ENCODE measurements around the gene ANKRD53. TPM values are rescaled to one million over a fixed set of nuclear protein-coding genes. Genes with fewer than 3 reads are reported as not detected.

The ANKRD53 gene
- total and polyA plus RNA-seq, 3 experiments from 2014 or later = 0.16 to 0.35 TPM; not detected in 1

DNA sequence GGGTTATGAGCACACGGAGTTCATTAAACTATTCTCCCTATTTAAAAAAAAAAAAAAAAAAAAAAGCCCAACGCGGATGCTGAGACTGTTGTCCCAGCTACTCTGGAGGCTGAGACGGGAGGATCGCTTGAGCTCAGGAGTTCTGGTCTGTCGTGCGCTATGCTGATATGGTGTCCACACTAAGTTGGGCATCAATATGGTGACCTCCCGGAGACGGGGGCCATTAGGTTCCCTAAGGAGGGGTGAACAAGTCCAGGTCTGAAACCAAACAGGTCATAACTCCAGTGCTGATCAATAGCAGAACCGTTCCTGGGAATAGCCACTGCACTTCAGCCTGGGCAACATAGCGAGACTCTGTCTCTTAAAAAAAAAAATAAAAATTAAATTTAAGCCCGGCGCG, 12.9 kb upstream of the ANKRD53 start:
- peaks cover 6% of the 10 kb centered on the region for H3K4me1 ChIP-seq (ENCODE audit: insufficient read depth, low read length)
- Mint-ChIP-seq H3K4me1 (peaks cover 5 to 8% (median 8%) of the 10 kb centered on the region in 3 donors), H3K9me3 (no peaks in the 10 kb centered on the region), H3K36me3 (no peaks in the 10 kb centered on the region), H3K4me3 (peak overlapping the region; percentile 69 to 90 (median 85)), H3K27me3 (peaks cover 16 to 25% of the 10 kb centered on the region in 2 donors), H3K27ac (no peak overlapping the region)
- no peaks in the 10 kb centered on the region for H3K9me3 ChIP-seq (ENCODE audit: low read length)
- H3K36me3 ChIP-seq (ENCODE audit: insufficient read depth, low read length) = no peaks in the 10 kb centered on the region
- no peak for DNase-seq
- CTCF ChIA-PET = interaction anchor here (1.0 to 7.8 kb wide), 7 partner anchors 10 to 366 kb away, joined by 3 to 89 read pairs (median 20); partner anchors contain the start of genes ANKRD53, NAGK and ZNF638
- POLR2A ChIA-PET = no interaction called here
- H3K27ac ChIP-seq (ENCODE audit: low read depth, low read length) = no peak overlapping the region
- H3K4me3 ChIP-seq (ENCODE audit: low read length) = peak overlapping the region; percentile 72
- H3K27me3 ChIP-seq (ENCODE audit: insufficient read depth, low read length, poor library complexity, severe bottlenecking) = peaks cover 5% of the 10 kb centered on the region

DNA sequence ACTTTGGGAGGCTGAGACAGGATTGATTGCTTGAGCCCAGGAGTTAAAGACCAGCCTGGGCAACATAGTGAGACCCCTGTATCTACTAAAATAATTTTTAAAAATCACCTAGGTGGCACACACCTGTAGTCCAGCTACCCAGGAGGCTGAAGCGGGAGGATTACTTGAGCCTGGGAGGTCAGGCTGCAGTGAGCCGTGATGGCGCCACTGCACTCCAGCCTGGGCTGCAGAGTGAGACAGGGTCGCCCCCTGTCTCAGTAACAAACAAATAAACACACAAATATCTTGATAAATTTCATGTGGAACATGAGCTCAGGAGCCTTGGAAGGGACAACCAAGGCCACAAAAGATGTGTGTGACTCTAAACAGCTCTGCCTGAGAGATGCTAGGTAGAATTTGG, 11.7 kb upstream of the ANKRD53 start:
- DNase-seq = no peak
- Histone ChIP-seq H3K9me3 (ENCODE audit: low read length) (no peaks in the 10 kb centered on the region), H3K4me3 (ENCODE audit: low read length) (no peak overlapping the region), H3K27me3 (ENCODE audit: insufficient read depth, low read length, poor library complexity, severe bottlenecking) (peaks cover 5% of the 10 kb centered on the region), H3K4me1 (ENCODE audit: insufficient read depth, low read length) (peaks cover 6% of the 10 kb centered on the region), H3K36me3 (ENCODE audit: insufficient read depth, low read length) (no peaks in the 10 kb centered on the region), H3K27ac (ENCODE audit: low read depth, low read length) (no peak overlapping the region)
- ChIA-PET POLR2A (interaction anchor here (0.8 kb wide), 1 partner anchor 103 kb away, joined by 5 read pairs; no protein-coding TSS in a partner anchor), CTCF (interaction anchor here (1.2 to 7.8 kb wide), 5 partner anchors 8 to 102 kb away, joined by 3 to 89 read pairs (median 31); partner anchors contain the start of genes ANKRD53 and NAGK)
- H3K9me3 Mint-ChIP-seq = no peaks in the 10 kb centered on the region
- peaks cover 16 to 22% of the 10 kb centered on the region in 2 donors for H3K27me3 Mint-ChIP-seq
- H3K27ac Mint-ChIP-seq = peak overlapping the region in 1 of 8 donors; percentile 61
- H3K36me3 Mint-ChIP-seq = no peaks in the 10 kb centered on the region
- peaks cover 5 to 8% (median 8%) of the 10 kb centered on the region in 3 donors for H3K4me1 Mint-ChIP-seq
- no peak overlapping the region for H3K4me3 Mint-ChIP-seq

DNA sequence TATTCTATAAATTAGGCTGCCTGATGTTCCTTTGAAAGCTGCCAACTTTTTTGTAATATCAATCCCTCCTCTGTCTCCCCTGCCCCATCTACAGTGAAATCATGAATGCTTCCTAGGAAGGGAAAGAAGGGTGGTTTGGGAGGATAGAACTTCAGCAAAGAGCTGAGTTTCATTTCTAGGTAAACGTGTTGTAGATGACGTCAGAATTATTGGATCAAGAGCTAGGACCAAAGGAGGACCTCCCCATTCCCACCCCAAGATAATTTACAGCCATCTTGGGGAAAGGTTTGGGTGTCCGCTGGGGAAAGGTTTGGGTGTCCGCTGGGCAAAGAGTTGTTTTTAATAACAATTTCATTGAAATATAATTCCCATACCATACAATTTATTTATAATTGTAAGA, 11.2 kb upstream of the ANKRD53 start:
- Mint-ChIP-seq H3K9me3 (no peaks in the 10 kb centered on the region), H3K4me3 (no peak overlapping the region), H3K4me1 (peaks cover 5 to 8% (median 8%) of the 10 kb centered on the region in 3 donors), H3K27me3 (peaks cover 14 to 19% of the 10 kb centered on the region in 2 donors), H3K36me3 (no peaks in the 10 kb centered on the region), H3K27ac (no peak overlapping the region)
- Histone ChIP-seq H3K4me3 (ENCODE audit: low read length) (no peak overlapping the region), H3K36me3 (ENCODE audit: insufficient read depth, low read length) (no peaks in the 10 kb centered on the region), H3K9me3 (ENCODE audit: low read length) (no peaks in the 10 kb centered on the region), H3K4me1 (ENCODE audit: insufficient read depth, low read length) (peaks cover 6% of the 10 kb centered on the region), H3K27me3 (ENCODE audit: insufficient read depth, low read length, poor library complexity, severe bottlenecking) (peaks cover 5% of the 10 kb centered on the region), H3K27ac (ENCODE audit: low read depth, low read length) (no peak overlapping the region)
- DNase-seq = no peak
- ChIA-PET POLR2A (no interaction called here), CTCF (interaction anchor here (1.2 to 7.8 kb wide), 4 partner anchors 8 to 33 kb away, joined by 3 to 89 read pairs (median 38); partner anchors contain the start of gene ANKRD53)

DNA sequence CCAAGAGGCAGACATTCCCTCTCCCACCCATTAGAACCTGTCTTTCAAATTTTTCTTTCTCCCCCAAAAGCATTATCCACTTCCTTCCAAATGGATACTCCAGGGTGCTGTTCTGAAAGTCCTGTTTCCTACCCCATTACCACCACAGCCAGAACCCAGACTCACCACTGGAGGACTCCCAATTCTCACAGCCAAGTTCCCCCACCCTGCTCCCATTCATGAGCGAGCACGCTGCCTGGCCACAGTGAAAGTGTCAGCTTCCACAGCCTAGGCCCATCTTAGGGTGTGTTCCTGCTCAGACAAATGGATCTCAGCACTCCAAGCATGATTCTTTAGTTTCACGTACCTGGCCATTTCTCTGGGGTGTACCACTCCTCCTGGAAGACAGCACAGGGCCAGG, 3.8 kb upstream of the ANKRD53 start:
- no peak overlapping the region for H3K4me3 ChIP-seq (ENCODE audit: low read length)
- POLR2A ChIA-PET = no interaction called here
- no peak overlapping the region for H3K27ac ChIP-seq (ENCODE audit: low read depth, low read length)
- no peaks in the 10 kb centered on the region for H3K27me3 ChIP-seq (ENCODE audit: insufficient read depth, low read length, poor library complexity, severe bottlenecking)
- DNase-seq = no peak
- H3K27ac Mint-ChIP-seq = peak overlapping the region in 1 of 8 donors; percentile 5
- H3K4me3 Mint-ChIP-seq = no peak overlapping the region
- H3K4me1 Mint-ChIP-seq = peaks cover 15 to 23% (median 18%) of the 10 kb centered on the region in 3 donors
- no peaks in the 10 kb centered on the region for H3K9me3 ChIP-seq (ENCODE audit: low read length)
- H3K27me3 Mint-ChIP-seq = peaks cover 2 to 4% of the 10 kb centered on the region in 2 donors
- no peaks in the 10 kb centered on the region for H3K9me3 Mint-ChIP-seq
- CTCF ChIA-PET = interaction anchor here (1.1 to 4.2 kb wide), 3 partner anchors 9 to 26 kb away, joined by 5 to 31 read pairs (median 21); no protein-coding TSS in a partner anchor
- H3K4me1 ChIP-seq (ENCODE audit: insufficient read depth, low read length) = peaks cover 18% of the 10 kb centered on the region
- peaks cover 0 to 2% (median 1%) of the 10 kb centered on the region in 3 donors for H3K36me3 Mint-ChIP-seq
- H3K36me3 ChIP-seq (ENCODE audit: insufficient read depth, low read length) = no peaks in the 10 kb centered on the region

DNA sequence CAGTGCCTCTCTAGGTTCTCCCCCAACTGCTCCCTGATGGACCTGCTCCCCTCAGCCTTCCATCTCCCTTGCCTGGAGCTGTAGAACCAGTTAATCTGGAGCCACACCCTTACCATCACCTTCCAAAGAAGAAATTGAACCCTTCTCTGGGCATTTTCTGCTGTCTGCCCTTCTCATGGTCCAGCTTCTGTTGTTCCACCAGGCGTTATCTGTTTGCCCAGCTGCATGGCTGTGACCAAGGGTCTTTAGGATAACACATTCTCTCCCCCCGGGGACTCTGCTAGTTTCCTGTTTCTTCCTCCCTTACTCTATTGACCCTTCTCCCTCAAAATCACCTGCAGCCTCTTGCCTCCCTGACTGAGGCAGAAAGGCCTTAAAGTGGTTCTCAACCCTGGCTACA, 3.2 kb upstream of the ANKRD53 start:
- Mint-ChIP-seq H3K4me1 (peaks cover 15 to 23% (median 18%) of the 10 kb centered on the region in 3 donors), H3K9me3 (no peaks in the 10 kb centered on the region), H3K27me3 (peaks cover 2 to 4% of the 10 kb centered on the region in 2 donors), H3K27ac (peak overlapping the region in 3 of 8 donors; percentile 4 to 84 (median 55)), H3K36me3 (peaks cover 0 to 2% (median 1%) of the 10 kb centered on the region in 3 donors), H3K4me3 (no peak overlapping the region)
- Histone ChIP-seq H3K27me3 (ENCODE audit: insufficient read depth, low read length, poor library complexity, severe bottlenecking) (no peaks in the 10 kb centered on the region), H3K27ac (ENCODE audit: low read depth, low read length) (no peak overlapping the region), H3K4me1 (ENCODE audit: insufficient read depth, low read length) (peaks cover 18% of the 10 kb centered on the region), H3K4me3 (ENCODE audit: low read length) (no peak overlapping the region), H3K9me3 (ENCODE audit: low read length) (no peaks in the 10 kb centered on the region), H3K36me3 (ENCODE audit: insufficient read depth, low read length) (no peaks in the 10 kb centered on the region)
- DNase-seq = no peak
- ChIA-PET POLR2A (no interaction called here), CTCF (interaction anchor here (0.6 to 4.2 kb wide), 4 partner anchors 9 to 81 kb away, joined by 4 to 31 read pairs (median 13); no protein-coding TSS in a partner anchor)

DNA sequence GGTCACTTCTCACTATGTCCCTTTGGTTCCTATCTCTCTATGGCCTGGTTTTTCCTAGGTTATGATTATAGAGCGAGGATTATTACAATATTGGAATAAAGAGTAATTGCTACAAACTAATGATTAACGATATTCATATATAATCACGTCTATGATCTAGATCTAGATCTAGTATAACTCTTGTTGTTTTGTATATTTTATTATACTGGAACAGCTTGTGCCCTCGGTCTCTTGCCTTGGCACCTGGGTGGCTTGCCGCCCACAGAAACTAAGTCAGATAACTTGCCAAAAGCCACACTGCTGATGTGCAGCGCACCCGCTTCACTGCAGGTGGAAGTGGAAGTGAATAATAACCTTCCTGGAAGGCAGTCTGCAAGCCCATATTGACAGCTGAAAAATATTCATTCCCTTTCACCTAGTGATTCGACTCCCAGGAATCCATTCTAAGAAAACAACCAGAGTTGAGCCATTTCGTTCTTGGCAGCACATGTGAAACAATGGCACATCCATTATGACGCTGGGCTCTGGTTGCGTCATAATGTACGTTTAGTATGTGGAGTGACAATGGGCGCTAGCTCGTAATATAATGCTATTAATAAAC, 725 bp upstream of the ANKRD53 start:
- CTCF ChIA-PET = interaction anchor here (1.1 to 9.0 kb wide), 3 partner anchors 13 to 31 kb away, joined by 5 to 89 read pairs (median 5); no protein-coding TSS in a partner anchor
- no peaks in the 10 kb centered on the region for H3K36me3 ChIP-seq (ENCODE audit: insufficient read depth, low read length)
- H3K27ac ChIP-seq (ENCODE audit: low read depth, low read length) = peak overlapping the region; percentile 54
- H3K27me3 ChIP-seq (ENCODE audit: insufficient read depth, low read length, poor library complexity, severe bottlenecking) = no peaks in the 10 kb centered on the region
- Mint-ChIP-seq H3K4me3 (peak overlapping the region; percentile 80 to 95 (median 90)), H3K27ac (peak overlapping the region; percentile 84 to 99 (median 95)), H3K36me3 (peaks cover 0 to 4% (median 2%) of the 10 kb centered on the region in 3 donors), H3K9me3 (no peaks in the 10 kb centered on the region), H3K4me1 (peaks cover 15 to 23% (median 18%) of the 10 kb centered on the region in 3 donors), H3K27me3 (peaks cover 0 to 4% of the 10 kb centered on the region in 2 donors)
- peak in 1 of 5 donors; percentile 46 for DNase-seq
- POLR2A ChIA-PET = interaction anchor here (1.0 kb wide), 1 partner anchor 90 kb away, joined by 4 read pairs; no protein-coding TSS in a partner anchor
- H3K4me1 ChIP-seq (ENCODE audit: insufficient read depth, low read length) = peaks cover 18% of the 10 kb centered on the region
- no peaks in the 10 kb centered on the region for H3K9me3 ChIP-seq (ENCODE audit: low read length)
- peak overlapping the region; percentile 95 for H3K4me3 ChIP-seq (ENCODE audit: low read length)

DNA sequence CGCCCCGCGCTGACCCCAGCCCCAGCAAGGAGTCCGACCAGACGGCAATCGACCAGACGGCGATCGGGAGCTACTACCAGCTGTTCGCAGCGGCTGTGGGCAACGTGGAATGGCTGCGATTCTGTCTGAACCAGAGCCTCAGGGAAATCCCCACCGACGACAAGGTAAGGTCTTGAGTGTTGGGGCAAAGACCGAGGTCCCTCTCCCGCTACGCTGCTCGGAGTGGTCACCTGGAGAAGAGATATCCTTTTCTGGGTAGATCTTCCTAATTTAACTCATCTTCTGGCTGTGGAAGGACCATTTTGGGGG, 704 bp downstream of the ANKRD53 start:
- Histone ChIP-seq H3K36me3 (ENCODE audit: insufficient read depth, low read length) (no peaks in the 10 kb centered on the region), H3K9me3 (ENCODE audit: low read length) (no peaks in the 10 kb centered on the region), H3K4me1 (ENCODE audit: insufficient read depth, low read length) (peaks cover 18% of the 10 kb centered on the region), H3K4me3 (ENCODE audit: low read length) (no peak overlapping the region), H3K27ac (ENCODE audit: low read depth, low read length) (no peak overlapping the region), H3K27me3 (ENCODE audit: insufficient read depth, low read length, poor library complexity, severe bottlenecking) (no peaks in the 10 kb centered on the region)
- peak overlapping the region in 5 of 7 donors; percentile 13 to 60 (median 45) for H3K4me3 Mint-ChIP-seq
- CTCF ChIA-PET = interaction anchor here (0.7 to 9.0 kb wide), 2 partner anchors 15 to 22 kb away, joined by 3 to 89 read pairs; no protein-coding TSS in a partner anchor
- H3K4me1 Mint-ChIP-seq = peaks cover 17 to 23% (median 18%) of the 10 kb centered on the region in 3 donors
- no peaks in the 10 kb centered on the region for H3K9me3 Mint-ChIP-seq
- peaks cover 0 to 4% of the 10 kb centered on the region in 2 donors for H3K27me3 Mint-ChIP-seq
- peak in 1 of 5 donors; percentile 46 for DNase-seq
- POLR2A ChIA-PET = no interaction called here
- H3K36me3 Mint-ChIP-seq = peaks cover 0 to 3% (median 2%) of the 10 kb centered on the region in 3 donors
- H3K27ac Mint-ChIP-seq = peak overlapping the region in 2 of 8 donors; percentile 47 to 50

DNA sequence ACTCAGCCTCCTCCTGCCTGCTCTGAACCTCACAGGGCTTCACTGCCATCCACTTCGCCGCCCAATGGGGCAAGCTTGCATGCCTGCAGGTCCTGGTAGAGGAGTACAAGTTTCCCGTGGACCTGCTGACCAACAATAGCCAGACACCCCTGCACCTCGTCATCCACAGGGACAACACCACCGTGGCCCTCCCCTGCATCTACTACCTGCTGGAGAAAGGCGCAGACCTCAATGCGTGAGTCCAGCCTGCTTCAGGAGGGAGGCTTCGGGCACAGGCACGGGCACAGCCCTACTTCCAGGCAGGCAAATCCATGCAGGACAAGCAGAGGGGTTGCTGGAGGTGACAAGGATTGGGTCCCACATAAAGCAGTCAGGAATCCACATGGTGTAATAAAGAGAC, 1.2 kb downstream of the ANKRD53 start:
- H3K4me3 Mint-ChIP-seq = peak overlapping the region in 4 of 7 donors; percentile 7 to 60 (median 36)
- peak in 1 of 5 donors; percentile 33 for DNase-seq

More for the DNA sequence above, 1.2 kb downstream of the ANKRD53 start:
- no peaks in the 10 kb centered on the region for H3K36me3 ChIP-seq (ENCODE audit: insufficient read depth, low read length)
- Mint-ChIP-seq H3K9me3 (no peaks in the 10 kb centered on the region), H3K27me3 (peaks cover 0 to 4% of the 10 kb centered on the region in 2 donors), H3K27ac (no peak overlapping the region), H3K36me3 (peaks cover 0 to 3% (median 2%) of the 10 kb centered on the region in 3 donors), H3K4me1 (peaks cover 21 to 28% (median 23%) of the 10 kb centered on the region in 3 donors)
- H3K27ac ChIP-seq (ENCODE audit: low read depth, low read length) = no peak overlapping the region
- ChIA-PET POLR2A (no interaction called here), CTCF (interaction anchor here (2.6 to 9.0 kb wide), 2 partner anchors 15 to 22 kb away, joined by 9 to 89 read pairs; no protein-coding TSS in a partner anchor)
- H3K4me3 ChIP-seq (ENCODE audit: low read length) = no peak overlapping the region
- no peaks in the 10 kb centered on the region for H3K27me3 ChIP-seq (ENCODE audit: insufficient read depth, low read length, poor library complexity, severe bottlenecking)
- H3K9me3 ChIP-seq (ENCODE audit: low read length) = no peaks in the 10 kb centered on the region
- H3K4me1 ChIP-seq (ENCODE audit: insufficient read depth, low read length) = peaks cover 23% of the 10 kb centered on the region

Measured in CD8-positive, alpha-beta memory T cell (primary cell).